MM.1S (cell line): ENCODE measurements around the gene MEX3D.

ENCODE experiments used
- DNase-seq: peaks from one replicate; pipeline ENCODE4 v3.0.0-alpha.2; 2015
- H2AFZ ChIP-seq: fragments of 300-600 bp; sonication (generic); 2 replicates; pipeline ENCODE4 v1.6.0; 2016; ENCODE audit warnings: antibody characterized with exemption, low read length
- H3F3A ChIP-seq: fragments of 300-600 bp; sonication (generic); 2 replicates; pipeline ENCODE4 v1.6.1; 2016; ENCODE audit warnings: mild to moderate bottlenecking, antibody characterized with exemption, low read length, moderate library complexity, mixed read lengths; ENCODE audit not compliant: insufficient read depth
- H3K27ac ChIP-seq: fragments of 300-600 bp; sonication (generic); 2 replicates; pipeline ENCODE4 v1.5.1; 2016; ENCODE audit warnings: mild to moderate bottlenecking, low read length
- H3K27me3 ChIP-seq: fragments of 300-600 bp; sonication (generic); replicated peaks from 2 replicates; pipeline ENCODE4 v1.6.0; 2016; ENCODE audit warnings: low read length; ENCODE audit not compliant: insufficient read depth
- H3K36me3 ChIP-seq: fragments of 300-600 bp; sonication (generic); replicated peaks from 2 replicates; pipeline ENCODE4 v1.6.1; 2016; ENCODE audit warnings: mild to moderate bottlenecking, low read length, mixed read lengths; ENCODE audit not compliant: insufficient read depth
- H3K4me1 ChIP-seq: fragments of 300-600 bp; sonication (generic); 2 replicates; pipeline ENCODE4 v1.6.1; 2016; ENCODE audit warnings: low read length, mixed read lengths
- H3K4me2 ChIP-seq: fragments of 300-600 bp; sonication (generic); 2 replicates; pipeline ENCODE4 v1.6.0; 2016; ENCODE audit warnings: low read depth, low read length
- H3K4me3 ChIP-seq: fragments of 300-600 bp; sonication (generic); 2 replicates; pipeline ENCODE4 v1.5.1; 2016; ENCODE audit warnings: low read length, mixed read lengths
- H3K79me2 ChIP-seq: fragments of 300-600 bp; sonication (generic); 2 replicates; pipeline ENCODE4 v1.6.1; 2016; ENCODE audit warnings: mixed run types, low read length, mixed read lengths
- H3K9ac ChIP-seq: fragments of 300-600 bp; sonication (generic); 2 replicates; pipeline ENCODE4 v1.6.1; 2016; ENCODE audit warnings: low read length, mixed read lengths
- H3K9me2 ChIP-seq: fragments of 300-600 bp; sonication (generic); replicated peaks from 2 replicates; pipeline ENCODE4 v1.6.1; 2016; ENCODE audit warnings: mild to moderate bottlenecking, low read length, mixed read lengths; ENCODE audit not compliant: insufficient read depth
- H3K9me3 ChIP-seq: fragments of 300-600 bp; sonication (generic); replicated peaks from 2 replicates; pipeline ENCODE4 v1.6.1; 2016; ENCODE audit warnings: mild to moderate bottlenecking, low read length, mixed read lengths; ENCODE audit not compliant: insufficient read depth
- H4K20me1 ChIP-seq: fragments of 300-600 bp; sonication (generic); 2 replicates; pipeline ENCODE4 v1.6.1; 2016; ENCODE audit warnings: mild to moderate bottlenecking, low read length, moderate library complexity, mixed read lengths; ENCODE audit not compliant: insufficient read depth
- EZH2 ChIP-seq: fragments of 300-600 bp; sonication (generic); optimal IDR thresholded peaks from 2 replicates; pipeline ENCODE3; 2017; ENCODE audit warnings: low read depth, mild to moderate bottlenecking, antibody characterized with exemption, low read length, mixed read lengths
- EZH2phosphoT487 ChIP-seq: fragments of 300-600 bp; sonication (generic); IDR thresholded peaks from 2 replicates; pipeline ENCODE4 v1.6.1; 2018; ENCODE audit warnings: antibody characterized with exemption, low read length
- TF ChIP-seq, protein P1 (sequence below): fragments of 300-600 bp; sonication (generic); IDR thresholded peaks from 2 replicates; pipeline ENCODE4 v1.5.1; 2016; ENCODE audit warnings: antibody characterized with exemption, low read length, mixed read lengths

MEX3D gene

DNA sequence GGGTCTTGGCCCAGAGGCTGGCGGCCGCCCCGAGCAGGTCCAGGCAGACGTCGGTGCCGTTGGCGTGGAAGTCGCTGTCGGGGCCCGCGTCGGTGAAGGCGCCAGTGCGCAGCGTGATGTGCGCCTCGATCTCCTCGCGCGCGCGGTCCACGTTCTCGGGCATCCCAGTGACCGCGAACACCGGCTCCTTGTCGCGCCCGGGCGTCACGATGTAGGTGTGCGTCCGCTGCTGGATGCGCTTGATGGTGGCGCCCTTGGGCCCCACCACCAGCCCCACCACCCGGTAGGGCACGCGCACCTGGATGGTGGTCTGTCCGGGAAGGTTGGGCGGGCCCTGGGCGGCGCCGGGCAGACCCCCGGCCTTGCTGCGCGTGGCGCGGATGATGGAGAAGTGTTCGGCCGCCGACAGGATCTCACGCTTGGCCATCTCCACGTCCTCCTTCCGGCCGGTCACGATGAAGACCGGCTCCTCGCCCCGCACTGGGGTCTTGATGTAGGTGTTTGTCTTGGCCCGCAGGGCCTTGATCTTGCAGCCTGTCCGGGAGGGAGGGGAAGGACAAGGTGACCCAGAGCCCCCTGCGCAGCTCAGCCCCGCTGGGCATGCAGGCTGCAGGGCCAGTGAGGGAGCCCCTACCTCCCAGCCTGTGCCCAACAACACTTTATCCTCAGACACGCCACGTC is 11.6 kb downstream of the MEX3D start:
- Histone ChIP-seq H2AFZ (no peak overlapping the region), H3K9ac (no peak overlapping the region), H3F3A (no peaks in the 10 kb centered on the region), H3K27me3 (peaks cover 10% of the 10 kb centered on the region; the same call in 1 of the 2 replicates), H3K27ac (no peak overlapping the region), H3K4me2 (no peak overlapping the region), H3K79me2 (peaks cover 5% of the 10 kb centered on the region; the same call in 1 of the 2 replicates), H3K9me3 (no peaks in the 10 kb centered on the region), H3K36me3 (no peaks in the 10 kb centered on the region), H3K4me3 (no peak overlapping the region), H4K20me1 (no peaks in the 10 kb centered on the region), H3K4me1 (no peaks in the 10 kb centered on the region), H3K9me2 (no peaks in the 10 kb centered on the region)
- DNase-seq, result no peak
- TF ChIP-seq EZH2phosphoT487 (no peak), EZH2 (no peak)
- TF ChIP-seq, protein P1, sequence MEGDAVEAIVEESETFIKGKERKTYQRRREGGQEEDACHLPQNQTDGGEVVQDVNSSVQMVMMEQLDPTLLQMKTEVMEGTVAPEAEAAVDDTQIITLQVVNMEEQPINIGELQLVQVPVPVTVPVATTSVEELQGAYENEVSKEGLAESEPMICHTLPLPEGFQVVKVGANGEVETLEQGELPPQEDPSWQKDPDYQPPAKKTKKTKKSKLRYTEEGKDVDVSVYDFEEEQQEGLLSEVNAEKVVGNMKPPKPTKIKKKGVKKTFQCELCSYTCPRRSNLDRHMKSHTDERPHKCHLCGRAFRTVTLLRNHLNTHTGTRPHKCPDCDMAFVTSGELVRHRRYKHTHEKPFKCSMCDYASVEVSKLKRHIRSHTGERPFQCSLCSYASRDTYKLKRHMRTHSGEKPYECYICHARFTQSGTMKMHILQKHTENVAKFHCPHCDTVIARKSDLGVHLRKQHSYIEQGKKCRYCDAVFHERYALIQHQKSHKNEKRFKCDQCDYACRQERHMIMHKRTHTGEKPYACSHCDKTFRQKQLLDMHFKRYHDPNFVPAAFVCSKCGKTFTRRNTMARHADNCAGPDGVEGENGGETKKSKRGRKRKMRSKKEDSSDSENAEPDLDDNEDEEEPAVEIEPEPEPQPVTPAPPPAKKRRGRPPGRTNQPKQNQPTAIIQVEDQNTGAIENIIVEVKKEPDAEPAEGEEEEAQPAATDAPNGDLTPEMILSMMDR, result no peak

DNA sequence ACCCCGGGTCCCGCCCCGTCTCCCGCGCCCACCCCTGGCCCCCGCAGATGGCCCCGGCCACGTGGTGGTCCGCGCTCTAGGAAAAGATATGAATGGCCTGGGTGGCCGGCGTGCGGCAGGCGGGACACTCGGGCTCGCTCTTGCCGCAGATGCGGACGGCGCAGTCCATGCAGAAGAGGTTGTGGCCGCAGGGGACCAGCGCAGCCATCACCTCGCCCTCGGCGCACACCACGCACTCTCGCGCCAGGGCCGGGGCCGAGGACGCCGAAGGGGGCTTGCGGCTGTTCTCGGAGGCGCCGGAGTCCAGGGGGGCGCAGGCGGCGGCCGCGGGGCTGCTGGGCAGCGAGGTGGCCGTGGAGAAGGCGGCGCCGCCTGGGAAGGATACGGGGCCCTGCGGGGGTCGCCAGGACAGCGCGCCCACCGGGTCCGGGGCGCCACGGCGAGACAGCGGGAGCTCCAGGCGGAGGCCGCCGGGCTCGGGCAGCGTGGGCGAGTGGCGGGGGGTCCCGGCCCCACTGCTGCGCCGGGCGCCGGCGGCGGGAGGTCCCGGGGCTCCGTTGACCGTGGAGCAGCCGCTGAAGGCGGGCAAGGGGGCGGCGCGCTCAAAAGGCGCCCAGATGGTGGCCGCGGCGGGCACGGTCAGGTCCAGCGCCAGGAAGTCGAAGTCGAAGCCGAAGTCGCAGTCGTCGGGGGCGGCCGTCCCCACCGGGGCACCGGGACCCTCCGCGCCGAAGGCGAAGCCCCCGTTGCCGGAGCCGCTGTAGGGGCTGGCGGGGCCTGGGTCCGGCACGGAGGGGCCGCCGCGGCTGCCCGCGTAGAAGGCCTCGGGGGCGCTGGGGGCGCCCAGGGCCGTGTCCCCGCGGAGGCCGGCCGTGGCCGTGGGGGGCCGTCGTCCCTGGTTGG is 12.4 kb downstream of the MEX3D start:
- no peak for DNase-seq
- no peak overlapping the region for H2AFZ ChIP-seq

DNA sequence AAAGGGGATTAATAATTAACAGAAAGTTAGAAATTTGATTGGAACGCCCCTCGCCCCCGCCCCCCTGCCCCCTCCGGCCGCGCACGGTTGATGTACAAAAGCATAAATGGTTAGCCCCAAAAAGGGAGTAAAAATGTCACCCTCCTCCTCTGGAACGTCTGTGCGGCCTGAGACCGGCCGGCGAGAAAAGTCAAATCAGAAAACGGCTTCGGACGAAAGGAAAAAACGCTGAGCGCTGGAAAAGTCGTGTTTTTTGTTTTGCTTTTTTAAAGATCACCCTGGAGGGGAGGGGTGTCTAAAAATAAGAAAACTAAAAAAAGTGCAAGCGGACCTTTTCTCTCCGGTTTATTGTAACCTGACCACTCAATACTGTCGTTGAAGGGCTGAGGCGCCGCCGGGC is 13.2 kb downstream of the MEX3D start:
- Histone ChIP-seq H3K4me3 (no peak overlapping the region), H3K36me3 (no peaks in the 10 kb centered on the region), H3K9me3 (no peaks in the 10 kb centered on the region), H3F3A (no peaks in the 10 kb centered on the region), H3K9me2 (no peaks in the 10 kb centered on the region), H3K79me2 (no peaks in the 10 kb centered on the region; the same call in 1 of the 2 replicates), H4K20me1 (no peaks in the 10 kb centered on the region), H3K27me3 (peaks cover 16% of the 10 kb centered on the region; the same call in 1 of the 2 replicates), H3K9ac (no peak overlapping the region), H2AFZ (no peak overlapping the region), H3K27ac (no peak overlapping the region), H3K4me2 (no peak overlapping the region), H3K4me1 (no peaks in the 10 kb centered on the region)
- TF ChIP-seq, protein P1, result no peak
- TF ChIP-seq EZH2 (no peak), EZH2phosphoT487 (no peak)
- DNase-seq, result no peak

More for the DNA sequence above, 12.4 kb downstream of the MEX3D start:
- Histone ChIP-seq H3K27me3 (peaks cover 16% of the 10 kb centered on the region; the same call in 1 of the 2 replicates), H3K27ac (no peak overlapping the region), H3K9me2 (no peaks in the 10 kb centered on the region), H3K4me1 (no peaks in the 10 kb centered on the region), H3K79me2 (no peaks in the 10 kb centered on the region; the same call in 1 of the 2 replicates), H3K4me2 (no peak overlapping the region), H3K9ac (no peak overlapping the region), H3K9me3 (no peaks in the 10 kb centered on the region), H4K20me1 (no peaks in the 10 kb centered on the region), H3K4me3 (no peak overlapping the region), H3F3A (no peaks in the 10 kb centered on the region), H3K36me3 (no peaks in the 10 kb centered on the region)
- TF ChIP-seq EZH2, result no peak
- TF ChIP-seq EZH2phosphoT487, result no peak
- TF ChIP-seq, protein P1, result no peak
